Measurements from ENCODE around the gene LITAF.

The LITAF gene

DNA sequence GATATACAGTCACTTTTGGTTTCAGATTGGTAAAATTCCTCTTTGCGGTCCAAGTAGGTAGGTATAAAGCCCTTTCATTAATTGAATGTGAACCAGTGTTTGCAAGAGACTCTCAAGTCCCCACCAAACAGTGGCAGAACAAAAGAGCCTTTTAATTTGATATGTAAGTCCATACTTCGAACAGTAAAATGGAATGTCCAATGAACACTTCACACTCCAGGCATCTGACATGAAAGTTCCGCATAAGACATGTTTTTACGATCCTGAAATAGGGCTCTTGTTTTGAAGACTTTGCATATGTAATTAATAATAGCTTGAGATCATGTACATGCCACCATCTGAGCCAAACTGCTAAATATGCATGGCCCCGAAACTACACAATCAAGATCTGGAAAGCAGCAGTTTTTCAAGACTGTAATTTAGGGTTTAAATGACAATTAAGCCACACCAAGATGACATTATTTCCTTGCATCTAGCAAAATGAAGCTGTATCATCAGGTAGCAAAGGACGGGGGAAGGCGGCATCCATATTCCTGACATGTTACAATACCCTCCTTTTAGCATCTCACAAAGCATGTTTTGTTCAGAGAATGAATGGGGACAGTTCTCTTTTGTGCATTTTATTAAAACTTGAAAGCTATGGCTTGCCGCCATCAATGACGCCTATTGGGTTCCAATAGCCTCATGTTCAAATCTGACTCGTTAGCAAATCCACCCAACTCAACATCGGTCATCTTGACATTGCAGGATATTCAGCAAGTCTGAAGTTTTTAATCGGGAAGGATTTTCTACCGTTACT lies 39.4 kb downstream of the LITAF start:
- no peak for DNase-seq

DNA sequence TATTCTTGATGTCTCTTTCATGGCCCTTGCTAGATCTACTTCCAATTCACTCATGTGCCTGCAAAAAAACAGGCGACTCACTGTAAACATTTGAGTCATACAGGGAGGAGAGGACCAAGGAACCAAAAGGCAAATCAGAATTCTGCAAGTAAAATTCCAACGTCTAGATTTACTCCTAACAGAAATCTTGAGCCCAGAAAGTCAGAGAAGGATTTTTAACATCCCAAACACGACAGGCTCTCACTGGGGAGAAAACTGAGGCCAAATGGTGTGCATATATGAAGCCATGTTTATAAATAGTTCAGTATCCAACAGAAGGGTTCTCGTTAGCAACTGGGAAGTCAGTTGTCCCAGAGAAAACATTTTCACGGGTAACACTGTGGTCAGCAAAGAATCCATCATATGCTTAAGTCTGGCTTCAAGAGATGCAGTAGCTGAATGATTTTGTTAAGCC lies 40.1 kb downstream of the LITAF start:
- DNase-seq = no peak

DNA sequence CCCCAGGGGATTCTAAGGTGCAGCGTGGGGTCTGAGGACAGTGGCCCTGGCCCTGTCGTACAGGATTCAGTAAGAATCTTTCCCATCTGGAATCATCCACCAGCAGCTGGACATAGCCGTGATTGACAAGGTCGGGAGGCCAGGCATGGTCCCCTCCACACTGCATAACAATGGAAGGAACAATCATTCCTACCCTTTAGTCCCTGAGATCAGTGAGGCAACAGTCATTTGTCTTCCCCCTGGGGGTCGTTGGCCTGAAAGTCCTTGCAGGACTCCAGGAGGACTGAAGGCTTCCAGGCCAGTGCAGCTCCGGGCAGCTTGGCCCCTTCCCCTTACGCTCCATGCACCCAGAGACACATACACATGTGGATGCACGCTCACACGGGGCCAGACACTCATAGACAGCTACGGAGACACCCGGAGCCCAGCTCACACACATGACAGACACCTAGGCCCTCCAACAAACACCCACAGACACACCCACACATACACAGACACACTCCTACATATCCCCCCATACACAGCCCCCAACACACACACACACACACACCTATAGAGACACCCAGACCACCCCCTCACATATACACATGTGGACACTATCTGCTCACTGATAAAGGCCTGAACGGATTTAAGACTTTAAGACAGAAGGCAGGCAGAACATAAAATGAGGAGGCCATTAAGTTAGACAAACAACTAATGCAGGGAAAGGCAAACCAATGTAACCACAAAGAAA lies 42.9 kb downstream of the LITAF start:
- DNase-seq = no peak

DNA sequence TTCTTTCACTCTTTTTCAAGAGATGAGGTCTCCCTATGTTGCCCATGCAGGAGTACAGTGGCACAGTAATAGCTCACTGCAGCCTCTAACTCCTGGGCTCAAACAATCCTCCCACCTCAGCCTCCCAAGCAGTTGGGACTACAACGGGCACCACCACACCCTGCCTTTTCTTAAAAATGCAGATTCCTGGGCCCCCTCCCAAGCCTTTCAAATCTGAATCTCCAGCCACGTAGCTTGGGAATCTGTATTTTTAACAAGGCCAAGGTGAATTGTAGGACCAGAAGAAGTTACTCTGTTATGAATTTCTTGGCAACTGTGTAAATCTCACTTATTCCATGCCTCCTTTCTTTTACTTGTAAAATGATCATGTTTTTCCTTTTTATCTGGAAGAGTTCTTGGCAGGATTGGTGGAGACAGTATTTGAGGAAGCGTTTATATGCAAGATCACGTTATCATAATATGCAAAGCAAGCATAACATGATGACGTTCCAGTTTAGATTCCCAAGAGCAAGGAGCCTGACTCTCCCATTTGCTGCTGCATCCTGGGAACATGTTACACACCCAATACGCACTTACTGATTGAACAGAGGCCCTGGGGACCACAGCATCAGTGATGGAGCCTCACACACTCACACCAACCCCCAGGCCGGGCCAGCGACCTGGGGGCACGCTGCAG lies 44.5 kb downstream of the LITAF start:
- DNase-seq = no peak

DNA sequence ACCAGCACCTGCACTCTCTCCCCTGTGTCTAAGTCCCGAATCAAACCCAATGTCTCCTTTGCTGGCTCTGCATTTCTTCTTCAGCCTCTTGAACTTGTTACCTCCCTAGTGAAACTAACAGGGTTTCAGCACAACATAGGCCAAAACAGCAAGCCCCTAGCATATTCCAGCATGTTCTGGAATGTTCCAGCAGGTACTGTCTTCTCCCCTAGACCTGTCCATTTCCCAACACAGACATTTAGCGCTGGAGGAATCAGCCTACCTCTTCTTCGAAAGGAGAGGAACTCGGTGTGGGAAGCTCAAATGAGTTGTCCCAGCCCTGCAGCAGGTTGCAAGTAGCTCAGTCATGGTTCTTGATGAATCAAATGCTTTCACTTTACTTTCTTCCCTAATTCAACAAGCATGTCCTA lies 47.1 kb downstream of the LITAF start:
- DNase-seq = no peak

DNA sequence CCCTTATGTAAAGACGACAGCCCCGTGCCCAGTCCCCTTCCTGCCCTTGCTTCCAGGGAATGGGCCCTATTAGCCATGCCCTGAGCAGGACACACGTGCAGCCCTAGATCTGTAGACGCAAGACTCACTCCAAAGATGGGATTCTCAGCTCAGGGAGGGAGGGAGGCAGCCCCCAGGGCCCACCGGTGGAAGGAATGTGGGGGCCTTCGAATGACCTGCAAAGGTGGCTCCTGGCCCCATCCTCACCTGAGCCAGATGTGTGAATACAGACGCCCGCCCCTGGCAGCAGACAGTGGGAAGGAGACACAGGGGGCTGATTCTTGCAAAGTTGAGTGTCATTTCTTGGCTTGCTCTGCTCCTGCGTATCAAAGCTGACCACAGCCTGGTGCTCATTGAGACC lies 47.8 kb downstream of the LITAF start:
- no peak for DNase-seq

DNA sequence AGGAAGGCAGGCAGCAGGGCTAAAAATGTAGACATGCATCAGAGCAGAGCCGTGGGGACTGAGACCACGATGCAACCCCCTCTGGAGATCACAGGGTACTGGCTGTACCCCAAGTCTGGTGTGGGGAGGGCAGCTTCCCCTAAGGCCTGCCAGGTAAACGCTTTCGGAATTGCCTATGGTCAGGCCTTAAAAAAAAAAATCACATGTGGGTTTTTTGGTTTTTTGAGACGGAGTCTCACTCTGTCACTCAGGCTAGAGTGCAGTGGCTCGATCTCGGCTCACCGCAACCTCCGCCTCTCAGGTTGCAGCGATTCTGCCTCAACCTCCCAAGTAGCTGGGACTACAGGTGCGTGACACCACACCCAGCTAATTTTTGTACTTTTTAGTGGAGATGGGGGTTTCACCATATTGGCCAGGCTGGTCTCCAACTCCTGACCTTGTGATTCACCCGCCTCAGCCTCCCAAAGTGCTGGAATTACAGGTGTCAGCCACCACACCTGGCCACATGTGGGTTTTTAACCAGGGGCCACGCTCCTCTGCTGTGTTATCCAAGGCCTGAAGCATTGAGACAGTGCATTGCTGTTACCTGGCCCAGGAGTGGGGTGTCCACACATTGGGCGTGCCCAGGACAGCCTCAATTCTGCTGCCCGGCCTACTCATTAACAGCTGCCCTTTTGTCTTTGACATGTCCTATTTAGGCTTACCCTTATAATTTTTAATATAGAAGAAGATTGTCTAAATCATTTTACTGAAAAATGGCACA lies 50.4 kb downstream of the LITAF start:
- DNase-seq = no peak

DNA sequence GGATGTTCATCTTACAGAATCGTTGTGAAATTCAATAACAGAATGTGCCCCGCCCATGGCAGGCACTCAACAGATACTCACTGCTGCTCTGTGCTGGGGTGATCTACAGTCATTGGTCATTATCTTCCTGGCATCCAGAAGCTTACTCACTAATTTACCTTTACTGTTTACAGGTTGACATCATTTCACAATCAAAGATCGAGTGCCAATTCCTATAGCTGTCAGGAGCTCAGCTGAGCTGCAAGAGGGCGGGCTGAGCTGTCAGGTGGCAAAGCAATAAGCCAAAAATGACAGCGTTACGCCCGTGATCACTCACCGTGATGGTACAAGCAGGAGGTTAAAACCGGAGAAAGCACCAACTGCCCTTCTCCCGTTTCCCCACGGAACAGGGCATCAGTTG lies 51.2 kb downstream of the LITAF start:
- no peak for DNase-seq

DNA sequence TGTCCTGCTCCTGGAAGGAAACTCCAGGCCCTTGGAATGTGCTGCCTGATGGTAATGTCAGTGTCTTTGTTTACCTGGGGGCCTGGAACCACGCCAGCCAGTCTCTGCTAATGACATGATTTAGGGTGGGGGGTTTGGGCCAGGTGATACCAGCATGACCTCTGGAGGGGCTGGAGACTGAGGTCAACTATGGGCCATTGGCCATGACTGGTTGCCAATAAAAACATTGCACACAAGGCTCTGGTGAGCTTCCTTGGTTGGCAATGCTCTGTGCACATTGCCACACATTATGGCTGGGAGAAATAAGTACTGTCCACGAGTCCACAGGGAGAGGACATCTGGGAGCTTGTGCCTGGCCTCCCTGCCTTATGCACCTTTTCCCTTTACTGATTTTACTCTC lies 52.5 kb downstream of the LITAF start:
- DNase-seq = no peak

DNA sequence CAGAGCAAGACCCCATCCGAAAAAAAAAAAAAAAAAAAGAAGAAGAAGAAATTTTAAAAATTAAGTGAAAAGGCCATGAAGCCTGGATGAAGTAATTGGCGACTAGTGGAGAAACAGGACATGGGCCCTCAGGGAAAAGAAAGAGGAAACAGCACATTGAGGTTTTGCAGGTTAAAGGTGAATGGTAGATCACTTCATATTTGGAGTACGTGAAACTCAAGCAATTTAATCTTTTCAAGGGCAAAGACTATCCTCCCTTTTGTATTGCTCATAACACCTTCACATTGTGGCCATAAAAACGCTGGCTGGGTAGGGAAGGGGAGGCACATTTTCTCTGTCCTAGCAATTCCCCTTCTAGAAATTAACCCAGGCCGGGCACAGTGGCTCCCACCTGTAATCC lies 53.1 kb downstream of the LITAF start:
- no peak for DNase-seq

DNA sequence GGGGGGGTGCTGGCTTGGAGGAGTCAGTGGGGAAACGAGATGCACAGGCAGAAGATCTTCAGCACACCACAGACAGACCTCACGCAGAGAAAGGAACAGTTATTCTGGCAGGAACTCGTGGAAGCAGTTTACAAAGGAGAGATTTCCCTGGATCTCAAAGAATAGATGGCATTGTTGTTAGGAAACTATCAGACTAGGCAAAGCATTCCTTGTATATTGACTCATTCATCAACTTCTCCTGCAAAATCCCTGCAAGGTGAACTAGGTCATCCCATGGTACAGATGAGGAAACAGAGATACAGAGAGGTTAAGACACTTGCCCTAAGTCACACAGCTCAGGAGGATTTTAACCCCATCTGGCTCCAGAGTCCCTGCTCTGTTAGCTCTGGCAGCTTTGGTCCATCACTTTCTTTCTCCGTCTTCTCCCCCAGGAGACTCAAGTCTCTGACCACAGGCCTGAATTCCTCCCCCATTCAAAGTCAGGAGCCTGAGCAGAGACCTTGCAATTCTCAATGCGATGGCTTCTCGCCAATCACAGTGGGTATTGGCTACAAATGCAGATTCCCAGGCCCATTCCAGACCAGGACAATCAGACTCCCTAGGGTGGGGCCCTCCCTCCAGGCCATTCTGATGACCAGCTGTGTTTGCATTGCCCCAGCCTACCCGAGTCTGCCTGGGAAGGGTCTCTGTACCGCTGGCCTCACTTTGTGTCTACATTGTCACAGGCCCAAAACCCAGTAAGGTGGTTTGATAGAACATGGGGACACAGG lies 56.4 kb downstream of the LITAF start:
- no peak for DNase-seq

DNA sequence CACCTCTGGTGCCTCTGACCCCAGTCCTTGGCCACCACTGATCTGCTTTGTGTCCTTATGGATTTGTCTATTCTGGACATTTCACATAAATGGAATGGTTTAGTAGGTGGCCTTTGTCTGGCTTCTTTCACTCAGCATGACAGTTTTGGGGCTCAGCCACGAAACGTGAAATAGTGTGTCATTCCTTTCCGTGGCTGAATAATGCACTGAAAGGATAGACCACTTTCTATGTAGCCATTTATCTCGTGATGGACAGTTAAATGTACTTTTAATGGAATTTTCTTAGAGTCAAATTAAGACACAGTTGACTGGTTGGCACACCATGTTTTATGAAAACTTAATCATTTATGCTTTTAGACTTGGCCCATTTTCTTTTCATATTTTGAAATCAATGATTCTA lies 57.4 kb downstream of the LITAF start:
- DNase-seq = no peak

DNA sequence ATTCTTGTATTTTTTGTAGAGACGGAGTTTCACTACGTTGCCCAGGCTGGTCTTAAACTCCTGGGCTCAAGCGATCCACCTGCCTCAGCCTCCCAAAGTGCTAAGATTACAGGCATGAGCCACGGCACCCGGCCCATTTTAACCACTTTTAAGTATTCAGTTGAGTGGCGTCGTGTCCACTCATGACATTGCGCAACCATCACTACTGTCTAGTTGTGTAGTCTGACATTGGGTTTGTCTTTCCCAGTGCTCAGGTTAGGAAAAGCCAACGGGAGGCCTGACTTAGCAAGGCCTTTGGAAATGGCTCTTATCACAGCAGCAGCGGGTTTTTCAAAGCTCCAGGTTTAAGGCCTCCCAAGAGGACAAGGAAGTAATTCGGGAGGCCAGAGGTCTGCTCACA lies 58.7 kb downstream of the LITAF start:
- no peak for DNase-seq

DNA sequence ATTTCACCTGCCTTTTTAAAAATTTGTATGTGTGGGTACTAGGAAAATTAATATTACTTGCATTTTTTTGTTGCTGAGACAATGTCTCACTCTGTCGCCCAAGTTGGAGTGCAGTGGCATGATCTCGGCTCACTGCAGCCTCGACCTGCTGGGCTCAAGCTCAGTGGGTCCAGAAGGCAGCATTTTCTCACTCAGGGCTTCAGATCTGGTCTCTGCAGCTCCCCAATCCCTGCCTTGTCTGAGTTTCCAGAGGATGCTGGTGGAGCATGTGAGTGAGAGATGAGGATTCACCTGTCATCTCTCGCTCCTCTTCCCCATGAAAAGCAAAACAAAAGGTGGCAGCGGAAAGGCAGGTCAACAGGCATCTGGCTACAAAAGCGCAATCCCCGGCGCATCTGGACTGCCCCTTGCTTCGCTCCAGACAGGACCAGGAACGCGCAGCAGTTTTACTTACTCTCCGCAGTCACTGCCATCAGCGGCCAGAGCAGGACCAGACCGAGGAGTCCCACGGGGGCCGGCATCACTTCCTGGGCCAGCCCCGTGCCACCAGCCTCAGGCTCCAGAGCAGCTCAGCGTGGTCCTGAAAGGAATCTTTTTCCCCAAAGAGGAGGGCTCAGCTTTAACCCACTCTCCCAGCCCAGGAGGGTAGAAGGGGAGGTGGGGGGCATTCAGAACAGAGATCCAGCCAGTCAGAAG lies 59.9 kb downstream of the LITAF start:
- DNase-seq = no peak

DNA sequence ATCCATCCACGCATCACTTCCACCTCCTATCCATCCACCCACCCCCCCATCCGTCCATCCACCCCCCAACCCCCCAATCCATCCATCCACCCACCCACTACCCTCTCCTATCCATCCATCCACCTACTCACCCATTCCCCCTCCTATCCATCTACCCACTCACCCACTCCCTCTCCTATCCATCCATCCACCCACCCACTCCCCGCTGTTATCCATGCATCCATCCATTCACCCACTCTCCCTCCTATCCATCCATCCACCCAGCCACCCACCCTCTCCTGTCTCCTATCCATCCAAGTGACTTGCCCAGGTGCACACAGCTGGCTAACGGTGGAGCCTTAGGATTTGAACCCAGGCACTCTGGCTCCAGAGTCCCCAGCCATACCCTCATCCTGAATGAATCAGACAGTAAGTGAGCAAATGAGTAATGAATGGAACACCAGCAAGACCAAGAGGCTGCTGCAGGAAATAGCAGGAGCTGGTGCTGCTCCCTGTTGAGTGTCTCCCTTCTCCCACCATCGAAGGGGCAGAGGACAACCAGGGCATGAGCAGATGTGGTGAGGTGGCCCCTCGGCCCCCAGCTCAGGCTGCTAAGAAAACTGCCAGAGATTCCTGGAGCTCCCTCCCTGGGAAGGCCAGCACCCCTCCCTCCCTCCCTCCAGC lies 62.5 kb downstream of the LITAF start:
- no peak for DNase-seq

DNA sequence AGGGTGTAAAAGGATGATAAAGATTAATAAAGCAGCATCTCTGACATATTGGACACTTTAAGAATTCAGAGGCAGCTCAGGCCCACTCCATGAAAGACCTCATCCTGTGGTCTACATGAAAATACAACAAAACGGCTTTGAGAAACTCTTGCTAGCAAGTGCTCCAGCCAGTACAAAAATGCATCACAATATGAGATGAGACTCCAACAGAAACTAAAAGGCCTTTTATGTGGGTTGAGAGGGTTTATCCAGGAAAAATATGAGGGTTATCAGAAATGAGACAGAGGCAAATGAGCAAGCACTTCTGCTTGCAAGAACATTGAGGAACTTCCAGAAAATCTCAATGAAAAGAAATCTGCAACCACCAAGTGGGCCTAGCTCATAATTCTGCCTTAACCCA lies 65.7 kb downstream of the LITAF start:
- no peak for DNase-seq

DNA sequence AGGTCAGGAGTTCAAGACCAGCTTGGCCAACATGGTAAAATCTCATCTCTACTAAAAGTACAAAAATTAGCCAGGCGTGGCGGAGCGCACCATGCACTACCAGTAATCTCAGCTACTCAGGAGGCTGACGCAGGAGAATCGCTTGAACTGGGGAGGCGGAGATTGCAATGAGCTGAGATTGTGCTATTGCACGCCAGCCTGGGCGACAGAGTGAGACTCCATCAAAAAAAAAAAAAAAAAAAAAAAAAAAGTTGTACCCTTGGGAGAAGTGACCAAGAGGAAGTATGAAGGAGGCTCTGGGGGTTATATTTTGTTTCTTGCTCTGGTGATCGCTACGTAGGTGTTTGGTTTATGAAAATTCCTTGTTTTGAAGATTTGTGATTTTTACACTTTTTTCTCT lies 66.3 kb downstream of the LITAF start:
- DNase-seq = no peak

DNA sequence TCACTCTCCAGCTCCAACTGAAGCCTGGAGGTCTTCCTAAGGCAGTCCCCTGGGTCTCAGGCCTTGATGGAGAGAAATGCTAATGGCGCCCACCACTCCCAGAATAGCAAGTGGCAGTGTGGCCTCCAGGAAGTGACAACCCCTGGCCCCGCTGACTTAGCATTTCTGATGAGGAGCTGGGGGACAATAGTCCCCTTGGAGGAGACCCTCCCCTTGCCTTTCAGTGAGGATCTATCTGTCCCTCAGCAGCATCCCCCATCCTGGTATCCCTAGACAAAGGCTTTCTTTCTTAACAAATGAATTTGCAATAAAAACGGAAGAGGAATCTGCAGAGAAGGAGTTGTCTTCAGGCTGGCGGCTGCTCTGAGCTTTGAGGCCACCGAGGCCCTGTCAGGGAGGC lies 68.8 kb downstream of the LITAF start:
- DNase-seq = no peak

DNA sequence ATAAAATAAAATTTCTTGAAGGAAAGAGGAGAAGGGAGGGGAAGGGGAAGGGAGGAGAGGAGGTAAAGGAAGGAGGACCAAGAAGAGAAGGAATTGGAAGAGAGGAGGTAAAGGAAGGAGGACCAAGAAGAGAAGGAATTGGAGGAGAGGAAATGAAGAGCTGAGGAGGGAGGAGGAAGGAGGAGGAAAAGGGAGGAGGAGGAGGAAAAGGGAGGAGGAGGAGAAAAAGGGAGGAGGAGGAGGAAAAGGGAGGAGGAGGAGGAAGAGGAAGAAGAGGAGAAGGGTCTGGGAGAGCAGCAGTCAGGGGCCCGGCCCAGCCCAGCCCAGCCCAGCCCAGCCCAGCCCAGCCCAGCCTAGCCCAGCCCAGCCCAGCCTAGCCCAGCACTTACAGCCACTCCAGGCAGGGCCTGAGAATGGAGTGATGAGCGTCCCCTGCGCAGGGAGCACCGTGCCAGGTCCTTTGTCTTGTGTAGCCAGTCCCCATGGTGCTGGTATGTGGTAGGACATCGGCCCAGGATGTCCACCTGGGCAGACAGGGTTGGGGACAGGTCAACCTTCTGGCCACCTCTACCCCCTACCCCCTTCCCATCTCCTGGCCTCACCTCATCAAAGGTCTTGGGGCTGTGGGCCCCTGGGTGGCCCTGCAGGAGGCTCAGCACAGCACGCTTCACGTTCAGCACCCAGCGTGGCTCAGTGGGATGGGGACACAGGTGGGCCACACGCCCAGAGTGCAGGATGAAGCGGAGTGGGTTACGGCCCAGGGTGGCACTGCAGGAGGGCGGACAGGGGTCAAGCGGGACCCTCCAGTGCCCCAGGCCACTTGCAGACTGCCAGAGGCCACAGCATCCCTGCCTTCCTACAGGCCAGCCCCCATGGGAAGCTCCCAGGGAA lies 70.9 kb downstream of the LITAF start:
- DNase-seq = no peak

DNA sequence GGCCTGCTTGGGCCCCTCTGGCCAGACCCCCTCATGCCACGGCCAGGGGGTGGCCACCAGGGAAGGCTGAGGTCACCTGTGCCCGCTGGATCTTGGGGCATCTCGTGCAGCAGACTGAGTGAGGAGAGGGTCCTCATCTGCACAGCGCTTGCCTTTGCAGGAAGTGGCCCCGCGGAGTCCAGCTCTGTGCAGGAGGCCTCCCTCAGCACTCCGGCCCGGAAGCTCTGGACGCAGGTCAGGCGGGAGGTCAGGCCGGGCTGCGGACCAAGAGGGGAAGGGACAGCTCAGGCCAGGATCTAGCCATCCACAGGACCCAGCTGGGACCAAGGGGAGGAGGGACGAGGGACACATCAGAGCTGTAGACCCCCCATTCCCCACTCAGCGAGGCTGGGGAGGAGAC lies 72.4 kb downstream of the LITAF start:
- DNase-seq = no peak
